DOHH2 (cell line): Measurements from ENCODE around the gene NLK.

ENCODE experiments used
- EZH2phosphoT487 ChIP-seq: fragments of 200-600 bp; sonication (generic); IDR thresholded peaks from 2 replicates; pipeline ENCODE4 v1.6.1; 2017; ENCODE audit warnings: borderline replicate concordance, mild to moderate bottlenecking, antibody characterized with exemption, low read length, moderate library complexity, mixed read lengths
- TF ChIP-seq, protein P1 (sequence below): fragments of 200-600 bp; sonication (generic); IDR thresholded peaks from one replicate; pipeline ENCODE4 v1.5.1; 2014; ENCODE audit warnings: antibody characterized with exemption, mild to moderate bottlenecking, low read depth, low read length; ENCODE audit not compliant: poor library complexity, severe bottlenecking

DNA sequence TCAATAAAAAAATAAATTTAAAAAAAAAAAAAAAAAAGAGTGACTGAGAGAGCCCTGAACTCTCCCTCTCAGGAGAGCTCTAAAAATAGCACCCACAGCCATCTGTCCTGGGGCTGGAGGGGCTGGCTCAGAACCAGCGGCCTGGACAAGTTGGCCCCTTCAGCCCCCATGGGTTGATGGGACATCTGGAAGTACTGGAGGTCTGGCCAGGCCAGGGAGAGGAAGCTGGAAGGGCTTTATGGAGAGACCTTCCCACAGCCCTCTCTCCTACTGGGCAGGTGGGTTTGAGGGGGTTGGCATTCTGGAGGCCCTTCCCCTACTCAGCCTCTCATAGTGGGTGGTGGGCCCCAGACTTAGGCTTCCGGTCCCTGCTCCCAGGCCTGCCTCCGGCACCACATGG lies 182.8 kb downstream of the NLK start:
- TF ChIP-seq, protein P1, sequence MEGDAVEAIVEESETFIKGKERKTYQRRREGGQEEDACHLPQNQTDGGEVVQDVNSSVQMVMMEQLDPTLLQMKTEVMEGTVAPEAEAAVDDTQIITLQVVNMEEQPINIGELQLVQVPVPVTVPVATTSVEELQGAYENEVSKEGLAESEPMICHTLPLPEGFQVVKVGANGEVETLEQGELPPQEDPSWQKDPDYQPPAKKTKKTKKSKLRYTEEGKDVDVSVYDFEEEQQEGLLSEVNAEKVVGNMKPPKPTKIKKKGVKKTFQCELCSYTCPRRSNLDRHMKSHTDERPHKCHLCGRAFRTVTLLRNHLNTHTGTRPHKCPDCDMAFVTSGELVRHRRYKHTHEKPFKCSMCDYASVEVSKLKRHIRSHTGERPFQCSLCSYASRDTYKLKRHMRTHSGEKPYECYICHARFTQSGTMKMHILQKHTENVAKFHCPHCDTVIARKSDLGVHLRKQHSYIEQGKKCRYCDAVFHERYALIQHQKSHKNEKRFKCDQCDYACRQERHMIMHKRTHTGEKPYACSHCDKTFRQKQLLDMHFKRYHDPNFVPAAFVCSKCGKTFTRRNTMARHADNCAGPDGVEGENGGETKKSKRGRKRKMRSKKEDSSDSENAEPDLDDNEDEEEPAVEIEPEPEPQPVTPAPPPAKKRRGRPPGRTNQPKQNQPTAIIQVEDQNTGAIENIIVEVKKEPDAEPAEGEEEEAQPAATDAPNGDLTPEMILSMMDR, result no peak
- no peak for TF ChIP-seq EZH2phosphoT487
